Ovary (tissue), 9 donors: ENCODE data around the gene ZNF41. TPM values are rescaled to one million over a fixed set of nuclear protein-coding genes. Genes with fewer than 3 reads are reported as not detected.

Experiments used
- DNase-seq, 5 donors: peaks; one replicate each; pipeline ENCODE4 v3.0.0-alpha.2; 2019 to 2020
- H3K27ac ChIP-seq, 2 donors: fragments of 200-600 bp; one replicate each; pipeline versions ENCODE4 v1.5.1 to v1.8.0; 2019 to 2022
- H3K27me3 ChIP-seq: fragments of 200-600 bp; one replicate; pipeline ENCODE4 v1.8.0; 2022
- H3K36me3 ChIP-seq: fragments of 200-600 bp; sonication (generic); one replicate; pipeline ENCODE4 v1.5.1; 2019
- H3K4me1 ChIP-seq: one replicate; pipeline ENCODE4 v1.8.1; 2013; ENCODE audit warnings: mild to moderate bottlenecking, moderate library complexity; ENCODE audit not compliant: insufficient read depth
- H3K4me3 ChIP-seq: fragments of 200-600 bp; sonication (generic); one replicate; pipeline ENCODE4 v1.5.1; 2017
- H3K9me3 ChIP-seq, 2 donors: fragments of 200-600 bp in 1 of 2; sonication (generic) in 1 of 2; one replicate each; pipeline versions ENCODE4 v1.5.1 to v1.8.1; 2013 to 2019; ENCODE audit warnings: mild to moderate bottlenecking in 1 of 2, moderate library complexity in 1 of 2
- EP300 ChIP-seq: sonication (generic); formaldehyde crosslinking; IDR thresholded peaks from one replicate; pipeline ENCODE4 v1.6.1; 2017; ENCODE audit warnings: antibody characterized with exemption
- POLR2A ChIP-seq: fragments of 450-650 bp; IDR thresholded peaks from one replicate; pipeline ENCODE4 v1.6.1; 2017; ENCODE audit warnings: antibody characterized with exemption, mild to moderate bottlenecking, moderate library complexity
- WGBS, 3 donors: extraction: QIAGEN DNeasy Blood & Tissue Kit in 1 of 3; methylation state at CpG; one replicate each; pipeline versions ENCODE4 v1.1.5 to v1.1.7; 2013 to 2017; 5-methylcytosine and 5-hydroxymethylcytosine counted together
- intact Hi-C, 4 donors: fragments of 100-400 bp; cut with DNase I; formaldehyde crosslinking; loops; one replicate each; pipeline versions ENCODE4 v1.11.0 to v1.15.1; 2022 to 2023
- polyA plus RNA-seq, 2 donors: library from polyadenylated mRNA; stranded (reverse); fragments of 200-250 nt in 1 of 2; fragments of 350-450 nt in 1 of 2; fragmentation: Illumina TruSeq in 1 of 2; extraction: RNeasy Lipid Tissue Mini Kit (QIAGEN cat#74804) in 1 of 2; gene quantifications; one replicate each; pipeline ENCODE4 v1.2.3, GENCODE V29; 2013 to 2014
- total RNA-seq, 7 donors: library from RNA; depleted of rRNA in 2 of 7; stranded (reverse); fragments of >200 nt in 2 of 7; fragmentation: NEBNext Ultra II Directional in 3 of 7; extraction: Animal tissue kit (Norgen Biotek cat#: 25700) in 3 of 7; gene quantifications; one replicate each; pipeline versions ENCODE4 v1.1.0 to v1.2.4, GENCODE V29; 2016 to 2023
- TF ChIP-seq, protein P1 (sequence below), 3 donors: fragments of 450-650 bp in 2 of 3; fragments of 200-600 bp in 1 of 3; IDR thresholded peaks; one replicate each; pipeline versions ENCODE4 v1.5.1 to v1.8.0; 2016 to 2022; ENCODE audit warnings: antibody characterized with exemption in 3 of 3, mild to moderate bottlenecking in 1 of 3
- donor health status: DM: no; HTN: no; CAD: no; lungs with moderate emphysema.
- donor health status: DM: no; HTN: no; CAD: no.
- donor health status: Bipolar disorder and iron deficiency.
- donor health status: DM: yes; HTN: yes; CAD: no.
- donor health status: DM: no; HTN: no; CAD: no.
- donor health status: DM: yes; HTN: yes; CAD: no.

Gene ZNF41
- total and polyA plus RNA-seq, 9 donors = 2.9 to 11.3 (median 7.8) TPM

DNA sequence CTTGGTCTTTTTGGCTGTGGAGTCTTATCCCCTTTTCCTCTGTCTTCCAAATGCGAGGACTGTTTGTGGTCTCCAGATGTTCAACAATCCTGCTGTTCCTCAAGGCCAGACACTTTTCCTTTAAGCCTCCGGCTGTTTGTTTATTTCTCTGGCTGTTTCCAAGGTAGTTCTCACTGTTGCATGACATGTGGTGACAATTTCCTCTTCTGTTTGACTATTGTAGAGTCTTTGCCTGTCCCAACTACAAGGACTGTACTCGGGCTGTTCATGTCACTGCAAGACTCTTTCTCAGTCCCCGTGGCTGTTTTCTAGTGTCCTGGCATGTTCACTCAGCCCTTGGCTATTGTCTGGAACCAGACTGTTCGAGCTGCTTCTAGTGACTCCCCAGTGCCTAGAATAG lies 62.1 kb downstream of the ZNF41 start:
- no peaks in the 10 kb centered on the region for H3K4me1 ChIP-seq
- 56 to 59% (median 57%) methylated on average over 5 of the region's 5 CpGs for WGBS, 3 donors
- intact Hi-C loops = no loop called here
- TF ChIP-seq EP300 (no peak), POLR2A (no peak)
- TF ChIP-seq, protein P1, sequence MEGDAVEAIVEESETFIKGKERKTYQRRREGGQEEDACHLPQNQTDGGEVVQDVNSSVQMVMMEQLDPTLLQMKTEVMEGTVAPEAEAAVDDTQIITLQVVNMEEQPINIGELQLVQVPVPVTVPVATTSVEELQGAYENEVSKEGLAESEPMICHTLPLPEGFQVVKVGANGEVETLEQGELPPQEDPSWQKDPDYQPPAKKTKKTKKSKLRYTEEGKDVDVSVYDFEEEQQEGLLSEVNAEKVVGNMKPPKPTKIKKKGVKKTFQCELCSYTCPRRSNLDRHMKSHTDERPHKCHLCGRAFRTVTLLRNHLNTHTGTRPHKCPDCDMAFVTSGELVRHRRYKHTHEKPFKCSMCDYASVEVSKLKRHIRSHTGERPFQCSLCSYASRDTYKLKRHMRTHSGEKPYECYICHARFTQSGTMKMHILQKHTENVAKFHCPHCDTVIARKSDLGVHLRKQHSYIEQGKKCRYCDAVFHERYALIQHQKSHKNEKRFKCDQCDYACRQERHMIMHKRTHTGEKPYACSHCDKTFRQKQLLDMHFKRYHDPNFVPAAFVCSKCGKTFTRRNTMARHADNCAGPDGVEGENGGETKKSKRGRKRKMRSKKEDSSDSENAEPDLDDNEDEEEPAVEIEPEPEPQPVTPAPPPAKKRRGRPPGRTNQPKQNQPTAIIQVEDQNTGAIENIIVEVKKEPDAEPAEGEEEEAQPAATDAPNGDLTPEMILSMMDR (IDR thresholded peaks at IDR 0.05) = no peak
- H3K4me3 ChIP-seq = no peak overlapping the region
- no peaks in the 10 kb centered on the region for H3K36me3 ChIP-seq
- H3K27me3 ChIP-seq = no peaks in the 10 kb centered on the region
- no peaks in the 10 kb centered on the region for H3K9me3 ChIP-seq
- no peak overlapping the region for H3K27ac ChIP-seq
- DNase-seq = no peak

DNA sequence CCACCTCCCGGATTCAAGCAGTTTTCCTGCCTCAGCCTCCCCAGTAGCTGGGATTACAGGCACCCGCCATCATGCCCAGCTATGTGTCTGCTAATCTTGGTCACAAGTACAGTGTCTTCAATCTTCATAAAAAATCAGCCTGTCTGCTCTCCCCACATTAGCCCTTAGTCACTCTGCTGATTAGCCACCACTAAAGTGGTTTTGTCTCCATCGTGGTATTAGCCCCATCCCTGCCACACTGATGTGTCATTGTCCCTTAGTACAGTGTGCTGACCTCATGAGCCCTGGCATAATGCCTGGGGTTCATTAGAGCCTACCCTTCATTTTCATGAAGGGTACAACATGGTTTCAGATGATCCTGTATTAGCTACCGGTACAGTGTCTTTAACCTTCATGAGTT lies 62.8 kb downstream of the ZNF41 start:
- Histone ChIP-seq H3K9me3 (no peaks in the 10 kb centered on the region), H3K4me1 (no peaks in the 10 kb centered on the region), H3K36me3 (no peaks in the 10 kb centered on the region), H3K27me3 (no peaks in the 10 kb centered on the region), H3K27ac (no peak overlapping the region), H3K4me3 (no peak overlapping the region)
- TF ChIP-seq EP300 = no peak
- TF ChIP-seq, protein P1 (IDR thresholded peaks at IDR 0.05) = no peak
- intact Hi-C loops = no loop called here
- no peak for DNase-seq
- 79 to 91% (median 88%) methylated on average over 4 of the region's 4 CpGs for WGBS, 3 donors

DNA sequence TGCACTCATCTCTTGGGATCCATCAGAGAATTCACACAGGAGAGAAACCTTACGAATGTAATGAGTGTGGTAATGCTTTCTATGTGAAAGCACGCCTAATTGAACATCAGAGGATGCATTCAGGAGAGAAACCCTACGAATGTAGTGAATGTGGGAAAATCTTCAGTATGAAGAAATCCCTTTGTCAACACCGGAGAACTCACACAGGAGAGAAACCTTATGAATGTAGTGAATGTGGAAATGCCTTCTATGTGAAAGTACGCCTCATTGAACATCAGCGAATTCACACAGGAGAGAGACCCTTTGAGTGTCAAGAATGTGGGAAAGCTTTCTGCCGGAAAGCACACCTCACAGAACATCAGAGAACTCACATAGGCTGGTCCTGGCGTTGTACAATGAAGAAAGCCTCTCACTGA lies 69.8 kb downstream of the ZNF41 start:
- peaks cover 0 to 8% of the 10 kb centered on the region in 2 donors for H3K9me3 ChIP-seq
- TF ChIP-seq, protein P1 (IDR thresholded peaks at IDR 0.05) = no peak
- TF ChIP-seq EP300 = no peak
- no peak for TF ChIP-seq POLR2A

More for the DNA sequence above, 69.8 kb downstream of the ZNF41 start:
- DNase-seq = no peak
- Histone ChIP-seq H3K4me3 (no peak overlapping the region), H3K36me3 (no peaks in the 10 kb centered on the region), H3K27ac (no peak overlapping the region), H3K4me1 (no peaks in the 10 kb centered on the region), H3K27me3 (no peaks in the 10 kb centered on the region)
- WGBS, 3 donors = 84 to 85% (median 84%) methylated on average over 8 of the region's 8 CpGs
- intact Hi-C loops = no loop called here

Other genes starting within 250 kb of the ZNF41 start
- gene ZNF157, start 112.6 kb downstream of the ZNF41 start, total RNA-seq = 1 to 10 TPM in 3 of 7 donors, under 1 TPM in 4; 0.27 to 2.8 (median 0.48) TPM
- under 1 TPM; 0.13 to 0.57 TPM for gene ZNF157, start 112.6 kb downstream of the ZNF41 start, polyA plus RNA-seq
- 10 to 100 TPM; 24.9 to 76.9 (median 66.4) TPM for gene ARAF, start 78.0 kb upstream of the ZNF41 start, total RNA-seq
- 10 to 100 TPM; 34.8 to 56.5 TPM for gene ARAF, start 78.0 kb upstream of the ZNF41 start, polyA plus RNA-seq
- 1,000 to 10,000 TPM in 1 of 7 donors, 100 to 1,000 TPM in 6; 247 to 1,009 (median 617) TPM for gene TIMP1, start 99.2 kb upstream of the ZNF41 start, total RNA-seq
- 1,000 to 10,000 TPM in 1 of 2 donors, 100 to 1,000 TPM in 1; 440 to 1,380 TPM for gene TIMP1, start 99.2 kb upstream of the ZNF41 start, polyA plus RNA-seq
- gene SYN1, start 136.6 kb upstream of the ZNF41 start, total RNA-seq = 10 to 100 TPM in 1 of 7 donors, 1 to 10 TPM in 5, under 1 TPM in 1; 0.69 to 10.2 (median 2.4) TPM
- gene SYN1, start 136.6 kb upstream of the ZNF41 start, polyA plus RNA-seq = 10 to 100 TPM in 1 of 2 donors, 1 to 10 TPM in 1; 1.9 to 12.6 TPM
- gene CFP, start 146.7 kb upstream of the ZNF41 start, total RNA-seq = 1 to 10 TPM in 6 of 7 donors, under 1 TPM in 1; 0.72 to 3.2 (median 1.5) TPM
- 1 to 10 TPM; 1.6 to 1.7 TPM for gene CFP, start 146.7 kb upstream of the ZNF41 start, polyA plus RNA-seq
- gene ELK1, start 167.3 kb upstream of the ZNF41 start, total RNA-seq = 100 to 1,000 TPM in 1 of 7 donors, 10 to 100 TPM in 6; 29.7 to 139 (median 73.0) TPM
- 10 to 100 TPM; 69.1 to 79.5 TPM for gene ELK1, start 167.3 kb upstream of the ZNF41 start, polyA plus RNA-seq
- 100 to 1,000 TPM; 114 to 235 (median 151) TPM for gene UXT, start 176.0 kb upstream of the ZNF41 start, total RNA-seq
- gene UXT, start 176.0 kb upstream of the ZNF41 start, polyA plus RNA-seq = 100 to 1,000 TPM; 209 to 213 TPM